T-helper 1 cell treated with Interleukin-12 subunit alpha and Interleukin-12 subunit beta and Interleukin-4 antibody, amounts not matched to agents 30 ng/mL and 1 ng/mL, for 36 hours (primary cell): ENCODE results near the gene PRSS1. TPM values are rescaled to one million over a fixed set of nuclear protein-coding genes. Genes with fewer than 3 reads are reported as not detected.
"Not testable (repeated sequence)": the region's sequence is repeated elsewhere in the genome, so short reads cannot be mapped to it uniquely, and the experiment has no call there.

Experiments used
- intact Hi-C: fragments of 100-400 bp; cut with micrococcal nuclease; formaldehyde crosslinking; loops from one replicate; pipeline ENCODE4 v1.15.1; 2024
- total RNA-seq: library from RNA; stranded (reverse); gene quantifications from 2 replicates; pipeline ENCODE4 v1.2.3, GENCODE V29; 2022

PRSS1 gene
- total RNA-seq, 1 donor from 2014 or later, result not detected

- intact Hi-C loops, result no loop called here
These were observed 3.0 kb upstream of the PRSS1 start for GRCh38 chr7:142746264-142746663.

- intact Hi-C loops, result not testable (repeated sequence)
These were observed 862 bp upstream of the PRSS1 start for GRCh38 chr7:142748410-142748809.

GRCh38 chr7:142750321-142750938 lies 1.2 kb downstream of the PRSS1 start:
- intact Hi-C loops, result no loop called here

- intact Hi-C loops, result not testable (repeated sequence)
These were observed 2.4 kb downstream of the PRSS1 start for GRCh38 chr7:142751526-142752175.

- intact Hi-C loops, result no loop called here
These were observed 3.3 kb downstream of the PRSS1 start for GRCh38 chr7:142752376-142753225.

- intact Hi-C loops, result no loop called here
These were observed 4.1 kb downstream of the PRSS1 start for GRCh38 chr7:142753366-142753765.

- intact Hi-C loops, result not testable (repeated sequence)
These were observed 4.7 kb downstream of the PRSS1 start for GRCh38 chr7:142753925-142754491.

GRCh38 chr7:142754681-142755575 lies 5.7 kb downstream of the PRSS1 start:
- intact Hi-C loops, result no loop called here

- intact Hi-C loops, result not testable (repeated sequence)
These were observed 9.0 kb downstream of the PRSS1 start for GRCh38 chr7:142758312-142758711.

GRCh38 chr7:142759433-142759832 lies 10.2 kb downstream of the PRSS1 start:
- intact Hi-C loops, result no loop called here

- intact Hi-C loops, result no loop called here
These were observed 10.9 kb downstream of the PRSS1 start for GRCh38 chr7:142760071-142760642.

- intact Hi-C loops, result not testable (repeated sequence)
These were observed 12.3 kb downstream of the PRSS1 start for GRCh38 chr7:142761606-142762005.

GRCh38 chr7:142762104-142762503 lies 12.8 kb downstream of the PRSS1 start:
- intact Hi-C loops, result no loop called here

- intact Hi-C loops, result no loop called here
These were observed 18.2 kb downstream of the PRSS1 start for GRCh38 chr7:142767451-142767850.

GRCh38 chr7:142767861-142768260 lies 18.6 kb downstream of the PRSS1 start:
- intact Hi-C loops, result no loop called here

- intact Hi-C loops, result not testable (repeated sequence)
These were observed 19.6 kb downstream of the PRSS1 start for GRCh38 chr7:142768885-142769284.

GRCh38 chr7:142770661-142771352 lies 21.5 kb downstream of the PRSS1 start, which contains the start of gene PRSS2:
PRSS2 (plus strand) TSS chr7:142770970; CDS start chr7:142770983, 13 bp downstream.
- intact Hi-C loops, result no loop called here

- intact Hi-C loops, result no loop called here
These were observed 22.1 kb downstream of the PRSS1 start for GRCh38 chr7:142771353-142771723.

- intact Hi-C loops, result no loop called here
These were observed 22.8 kb downstream of the PRSS1 start for GRCh38 chr7:142772051-142772450.

- intact Hi-C loops, result no loop called here
These were observed 23.4 kb downstream of the PRSS1 start for GRCh38 chr7:142772673-142773072.
